Measurements from ENCODE around the gene CAT.
A peak's percentile ranks its signal among the peaks of the same experiment; 100 is the strongest.

CAT gene

GRCh38 chr11:34461215-34461614, 22.5 kb downstream of the CAT start:
- no peak for DNase-seq

DNA sequence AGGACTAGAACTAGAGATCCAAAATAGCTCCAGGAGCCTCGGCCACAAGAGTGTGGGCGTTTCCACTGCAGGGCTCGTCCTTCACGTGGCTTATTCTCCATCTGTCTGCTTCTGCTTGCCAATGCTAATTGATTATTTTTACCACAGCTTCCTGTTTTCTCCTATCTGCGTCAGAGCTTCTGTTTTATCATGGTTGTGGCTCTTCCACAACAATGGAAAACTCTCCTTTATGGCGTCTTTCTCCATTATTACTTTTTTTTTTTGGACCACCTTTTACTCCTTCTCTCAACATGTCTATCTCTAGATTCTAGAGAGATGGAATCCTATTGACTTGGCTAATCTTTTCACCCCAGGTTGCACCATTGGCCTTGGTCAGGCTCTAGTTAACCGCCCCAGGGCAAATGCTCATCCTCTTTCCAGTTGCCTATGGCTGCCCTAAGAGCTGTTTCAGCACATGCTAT, 25.9 kb downstream of the CAT start:
- DNase-seq, result no peak

DNA sequence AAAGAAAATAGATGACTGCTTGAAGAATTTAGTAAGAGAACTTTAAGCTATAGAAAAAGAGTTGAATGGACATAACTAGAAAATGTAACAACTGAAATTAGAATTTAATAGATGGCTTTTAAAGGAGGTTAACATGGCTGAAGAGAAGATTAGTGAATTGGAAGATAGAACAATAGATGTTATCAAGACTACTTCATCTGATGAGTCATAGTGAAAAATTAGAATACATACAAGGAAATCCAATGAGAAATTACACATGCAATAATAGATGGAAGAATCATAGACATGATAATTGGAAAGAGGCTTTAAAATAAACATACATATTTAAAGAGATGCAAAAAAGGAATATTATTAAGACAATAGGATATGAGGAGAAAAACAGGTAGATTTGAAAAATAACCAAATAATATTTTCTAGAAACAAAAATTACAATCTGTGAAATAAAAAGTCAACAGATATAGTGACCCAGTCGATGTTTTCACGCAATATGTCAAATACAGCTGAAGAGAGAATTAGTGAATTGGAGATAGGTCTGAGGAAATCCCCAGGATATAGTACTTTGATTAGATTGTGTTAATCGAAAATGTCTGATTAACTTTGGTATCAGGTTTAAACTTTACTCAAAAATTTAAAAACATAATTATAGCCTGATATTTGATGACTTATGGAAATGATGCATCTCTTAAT, 28.2 kb downstream of the CAT start:
- no peak for DNase-seq

DNA sequence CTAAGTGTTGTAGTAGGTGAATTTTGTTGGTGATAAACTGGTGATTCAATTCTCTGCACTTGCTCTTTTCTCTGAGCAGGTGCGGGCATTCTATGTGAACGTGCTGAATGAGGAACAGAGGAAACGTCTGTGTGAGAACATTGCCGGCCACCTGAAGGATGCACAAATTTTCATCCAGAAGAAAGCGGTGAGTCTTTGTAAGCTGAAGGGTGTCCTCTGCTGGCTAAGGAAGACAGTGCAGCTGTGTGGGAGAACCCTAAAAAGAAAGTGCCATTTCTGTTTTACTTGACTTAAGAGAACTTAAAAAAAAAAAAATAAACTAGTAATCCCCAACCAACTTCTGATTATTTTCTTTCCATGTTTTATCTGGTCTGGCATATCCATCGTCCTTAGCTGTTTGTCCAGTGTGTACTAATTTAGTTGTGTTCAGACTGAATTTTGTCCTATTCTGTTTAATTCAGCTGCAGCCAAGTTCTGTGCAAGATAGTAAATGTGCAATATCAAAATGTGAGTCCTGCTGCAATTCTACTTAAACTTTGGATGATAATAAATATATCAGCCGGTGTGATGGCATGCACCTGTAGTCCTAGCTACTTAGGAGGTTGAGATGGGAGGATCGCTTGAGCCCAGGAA, 29.6 kb downstream of the CAT start:
- peak; percentile 7 for DNase-seq

- no peak for DNase-seq
These were observed 35.0 kb downstream of the CAT start for GRCh38 chr11:34473603-34474169.

DNA sequence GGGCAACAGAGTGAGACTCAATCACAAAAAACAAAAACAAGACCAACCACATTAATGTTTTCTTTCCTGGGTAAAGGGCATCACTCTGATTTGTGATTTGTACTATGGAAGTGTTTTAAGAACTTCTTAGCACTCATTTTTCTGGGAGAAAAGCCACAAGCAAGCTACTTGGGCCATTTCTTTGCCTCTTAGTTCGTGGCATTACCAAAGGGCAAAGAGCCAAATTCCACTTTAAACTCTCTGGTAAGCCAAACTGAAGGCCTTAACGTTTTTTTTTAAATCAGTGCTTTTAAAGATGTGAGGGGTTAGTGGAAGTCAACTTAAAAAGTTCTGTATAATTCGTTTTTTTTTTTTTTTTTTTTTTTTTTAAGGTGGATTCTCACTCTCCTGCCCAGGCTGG, 36.9 kb downstream of the CAT start:
- DNase-seq, result no peak

GRCh38 chr11:34476849-34477248, 38.1 kb downstream of the CAT start:
- no peak for DNase-seq

GRCh38 chr11:34478845-34479663, 40.3 kb downstream of the CAT start:
- DNase-seq, result no peak

DNA sequence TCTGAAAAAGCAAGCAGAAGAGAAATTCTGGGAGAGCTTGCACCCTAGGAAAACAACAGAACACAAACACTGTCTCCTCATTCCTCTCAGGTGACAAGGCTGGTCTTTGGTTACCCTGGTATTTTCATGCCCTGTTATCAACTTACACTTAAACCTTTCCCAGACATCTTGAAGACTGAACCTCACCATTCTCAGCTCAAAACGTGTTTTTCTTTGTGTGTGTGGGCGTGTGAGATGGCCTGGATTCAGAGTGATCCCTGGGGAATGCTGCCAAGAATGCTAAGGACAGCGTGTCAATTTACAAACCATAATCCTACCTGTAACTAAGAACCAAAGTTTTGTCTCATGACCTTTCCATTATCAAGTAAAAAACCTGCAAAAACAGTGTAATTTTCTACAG, 41.6 kb downstream of the CAT start:
- DNase-seq, result no peak

GRCh38 chr11:34481307-34481706, 42.6 kb downstream of the CAT start:
- DNase-seq, result no peak

DNA sequence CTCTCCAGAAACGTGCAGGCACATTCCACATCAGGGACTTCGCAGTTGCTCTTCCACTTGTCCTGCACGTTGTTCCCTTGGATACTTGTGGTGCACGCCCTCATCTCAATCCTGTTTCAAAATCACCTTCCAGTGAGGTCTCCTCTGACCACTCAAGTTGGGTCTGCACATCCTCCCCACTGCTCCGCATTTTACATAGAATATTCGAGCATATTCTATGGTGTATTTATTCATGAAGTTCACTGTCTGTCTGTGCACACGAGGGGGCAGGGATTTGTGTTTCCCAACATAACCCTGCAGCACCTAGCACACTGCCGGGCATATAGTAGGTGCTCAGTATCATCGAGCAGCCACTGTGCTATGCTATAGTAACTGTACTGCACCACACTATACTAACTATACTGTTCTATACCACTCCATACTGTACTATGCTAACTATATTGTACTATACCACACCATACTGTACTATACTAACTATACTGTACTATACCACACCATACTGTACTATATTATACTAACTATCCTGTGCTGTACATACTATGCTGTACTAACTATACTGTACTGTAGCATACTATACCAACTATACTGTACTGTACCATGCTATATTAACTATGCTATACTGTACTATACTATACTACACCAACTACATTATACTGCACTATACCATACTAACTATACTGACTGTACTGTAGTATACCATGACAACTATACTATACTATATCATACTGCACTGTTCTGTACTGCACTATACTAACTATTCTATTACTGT, 44.6 kb downstream of the CAT start:
- DNase-seq, result no peak

DNA sequence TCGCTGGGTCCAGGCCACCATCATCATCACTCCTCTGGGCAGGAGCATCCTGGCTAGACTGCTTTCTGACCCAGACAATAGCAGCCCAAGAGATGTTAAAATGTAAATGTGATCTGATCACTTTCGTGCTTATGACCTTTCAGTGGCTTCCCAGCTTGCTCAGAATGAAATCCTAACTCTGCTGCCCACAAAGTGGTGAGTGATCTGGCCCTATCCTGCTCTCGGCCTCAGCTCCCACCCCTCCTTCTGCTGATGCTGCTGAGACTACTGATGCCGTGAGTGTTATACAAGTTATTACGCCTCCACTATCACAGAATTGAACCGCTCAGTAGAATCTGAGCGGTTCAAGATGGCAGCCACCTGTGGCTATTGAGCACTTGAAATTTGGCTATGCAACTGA, 48.7 kb downstream of the CAT start:
- DNase-seq, result no peak

DNA sequence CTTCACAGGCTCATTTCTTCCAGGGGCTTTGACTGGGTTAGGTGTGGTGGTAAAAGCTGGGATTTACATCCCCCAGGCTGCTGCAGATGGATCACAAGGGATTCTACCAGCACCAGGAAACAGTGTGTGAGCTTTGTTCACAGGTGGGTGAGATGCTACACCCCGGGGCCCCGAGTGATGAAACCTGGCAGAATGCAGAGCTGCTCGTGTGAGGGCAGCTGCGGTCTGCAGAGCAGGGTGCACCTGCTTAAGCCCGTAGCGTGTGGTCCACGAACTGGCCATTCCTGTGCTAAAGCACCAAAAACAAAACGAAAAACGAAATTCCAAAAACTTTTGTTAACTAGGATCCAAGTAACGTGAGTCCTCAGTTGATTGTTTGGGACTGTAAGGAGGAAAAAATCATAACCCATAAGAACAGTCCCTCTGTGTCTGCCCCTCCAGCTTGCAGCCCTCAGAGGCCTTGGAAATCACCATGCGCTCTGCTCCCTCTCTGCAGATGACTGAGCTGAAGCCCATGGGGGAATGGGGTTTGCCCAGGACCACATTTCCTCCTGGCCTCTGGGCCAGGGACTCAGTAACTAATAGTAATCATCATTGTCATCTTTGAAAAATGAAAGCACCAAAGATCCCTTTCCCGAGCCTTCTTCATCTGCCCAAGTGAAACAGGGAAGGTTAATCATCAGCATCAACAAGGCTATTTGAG, 50.3 kb downstream of the CAT start:
- DNase-seq, result no peak

GRCh38 chr11:34490304-34490703, 51.6 kb downstream of the CAT start:
- no peak for DNase-seq

DNA sequence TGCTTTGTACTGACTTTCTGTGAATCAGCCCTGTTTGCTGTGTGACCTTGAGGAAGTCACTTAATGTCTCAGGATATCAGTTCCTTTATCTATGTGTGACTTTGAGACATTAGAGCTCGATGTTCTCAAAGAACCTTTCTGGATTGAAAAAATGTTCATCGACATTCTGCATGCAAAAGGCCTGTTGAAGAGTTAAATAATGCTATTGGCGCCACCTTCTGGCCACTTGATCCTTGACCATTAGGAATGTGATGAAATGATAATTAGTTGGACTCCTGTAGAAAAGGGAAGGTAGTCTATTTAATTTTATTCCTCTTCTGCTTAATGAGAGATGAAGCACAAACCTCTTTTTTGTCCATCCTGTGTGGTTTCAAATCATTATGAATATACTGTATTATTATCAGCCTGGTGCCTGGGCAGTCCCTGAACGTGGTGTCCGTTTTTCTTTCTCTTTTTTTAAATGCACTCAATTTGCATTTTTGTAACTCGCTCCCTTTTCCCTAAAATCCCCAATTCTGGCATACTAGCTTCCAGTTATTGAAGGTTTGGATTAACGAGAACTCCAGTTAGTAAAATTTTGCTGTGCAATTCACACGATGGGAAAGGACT, 54.2 kb downstream of the CAT start:
- DNase-seq, result peak; percentile 50

DNA sequence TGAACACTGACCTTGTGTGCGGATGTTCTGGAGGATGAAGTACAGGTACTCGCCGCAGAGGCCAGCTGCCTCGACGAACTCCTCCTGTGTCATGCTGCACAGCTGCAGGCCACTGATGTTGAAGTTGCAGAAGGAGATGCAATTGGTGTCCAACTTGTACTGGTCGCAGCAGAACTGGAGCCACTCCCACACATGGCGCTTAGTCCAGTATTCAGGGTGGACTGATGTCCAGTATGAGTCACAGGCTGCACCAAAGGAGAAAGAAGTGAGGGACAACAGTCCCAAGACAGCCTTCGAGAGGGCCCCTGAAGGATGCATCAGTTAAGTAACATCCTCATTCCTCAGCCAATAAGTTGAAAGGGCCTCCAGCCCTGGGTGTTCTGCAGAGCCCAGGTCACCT, 54.7 kb downstream of the CAT start:
- no peak for DNase-seq

DNA sequence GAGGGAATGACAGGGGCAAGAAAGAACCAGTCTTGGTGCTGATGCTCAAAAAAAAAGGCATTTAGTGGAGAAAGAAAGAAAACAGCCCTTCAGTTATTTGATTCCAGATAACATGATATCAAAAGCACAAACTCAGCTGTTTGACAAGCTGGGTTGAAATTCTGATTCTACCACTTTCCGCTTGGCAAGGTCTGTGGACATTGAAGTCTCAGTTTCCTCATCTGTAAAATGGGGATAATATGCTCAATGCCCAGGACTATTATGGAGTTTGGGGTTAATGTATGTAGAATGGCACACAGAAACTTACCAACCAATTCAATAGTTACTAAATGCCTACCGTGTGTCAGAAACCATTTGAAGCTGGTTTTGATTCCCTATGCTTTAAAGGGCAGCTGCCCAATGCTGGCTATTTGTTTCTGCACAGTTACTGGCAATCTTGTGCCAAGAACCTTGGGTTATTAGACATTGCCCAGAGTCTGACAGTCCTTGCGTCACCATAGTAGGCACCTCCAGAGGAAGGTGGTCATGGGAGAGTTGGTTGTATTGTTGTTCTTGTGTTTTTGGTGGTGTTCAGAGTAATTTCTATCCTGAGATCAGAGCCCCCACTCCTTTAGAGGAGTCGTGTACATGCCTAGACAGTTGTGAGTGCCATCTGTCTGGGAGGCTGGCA, 55.3 kb downstream of the CAT start:
- peak; percentile 4 for DNase-seq

DNA sequence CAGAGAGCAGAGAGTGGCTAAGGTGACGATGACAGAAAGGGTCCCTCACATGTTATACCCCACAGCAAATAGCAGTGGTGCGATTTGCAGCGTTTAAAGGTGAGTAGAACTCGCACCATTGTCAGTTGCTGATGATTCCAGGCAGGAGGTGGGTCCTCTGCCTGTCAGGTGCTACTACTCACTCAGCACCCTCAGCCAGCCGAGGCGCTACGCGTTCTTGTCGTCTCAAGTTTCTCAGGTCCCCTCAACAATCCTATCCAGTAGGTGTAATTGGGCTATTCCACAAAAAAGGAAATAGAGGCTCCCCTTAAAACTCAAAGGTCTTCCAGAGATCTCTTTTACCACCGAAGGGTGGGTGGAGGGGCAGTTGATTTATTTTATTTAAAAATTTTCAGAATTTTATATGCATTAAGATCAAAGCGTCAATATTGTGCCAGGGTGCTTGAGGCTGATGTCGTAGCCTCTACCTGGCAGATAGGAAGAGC, 56.5 kb downstream of the CAT start:
- no peak for DNase-seq

- DNase-seq, result no peak
These were observed 57.1 kb downstream of the CAT start for GRCh38 chr11:34495724-34496377.

DNA sequence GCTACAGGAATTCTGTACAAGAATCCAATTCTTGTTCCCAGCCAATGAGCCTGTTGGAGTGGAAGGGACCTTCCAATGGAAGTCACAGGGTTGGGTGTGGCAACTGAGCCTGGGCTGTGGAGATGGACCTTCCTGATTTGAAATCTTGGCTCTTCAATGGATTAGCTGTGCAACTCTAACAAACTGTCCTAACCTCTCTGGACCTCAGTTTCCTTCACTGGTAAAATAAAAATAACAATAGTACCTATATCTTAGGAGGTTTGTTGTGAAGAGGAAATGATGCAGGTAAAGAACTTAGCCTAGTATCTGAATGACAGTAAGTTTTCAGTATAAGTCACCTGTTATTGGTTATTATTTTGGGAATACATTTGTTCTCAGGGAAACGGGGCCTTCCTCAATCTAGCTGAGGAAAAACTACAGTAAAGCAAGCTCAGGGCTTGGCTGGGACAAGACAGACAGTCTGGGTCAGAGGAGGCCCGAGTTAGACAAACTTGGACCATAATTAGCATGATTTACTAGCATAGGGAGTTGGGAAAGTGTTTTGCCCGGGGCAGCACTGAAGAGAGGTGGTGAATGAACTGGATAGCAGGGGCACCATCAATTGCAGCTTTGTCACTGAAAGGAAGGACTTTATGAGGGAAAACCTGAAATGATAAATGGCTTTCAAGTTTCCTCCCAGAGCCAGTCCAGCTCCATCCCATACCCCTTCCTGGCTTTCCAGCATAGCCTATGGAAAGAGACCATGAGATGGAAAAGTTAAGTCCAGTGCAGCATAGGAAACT, 61.2 kb downstream of the CAT start:
- no peak for DNase-seq

Measured in NCI-H1694 treated with DMSO at 0.1 percent for 48 hours (cell line).